Right lung (tissue), 10 donors: ENCODE data around the gene PCDHA7. TPM values are rescaled to one million over a fixed set of nuclear protein-coding genes. Genes with fewer than 3 reads are reported as not detected.
"Not testable (repeated sequence)": the region's sequence is repeated elsewhere in the genome, so short reads cannot be mapped to it uniquely, and the experiment has no call there.

Experiments
- DNase-seq, 2 donors: peaks; one replicate each; pipeline ENCODE4 v3.0.0-alpha.2; 2013
- long read RNA-seq, 8 donors: transcript quantifications; one replicate each; lab custom pipeline, GENCODE V29; 2026
- polyA plus RNA-seq, 5 donors: library from polyadenylated mRNA; unstranded; fragments of 120-200 nt; gene quantifications; one replicate each; pipeline versions ENCODE4 v1.2.1 to v1.2.3, GENCODE V29; 2013; ENCODE audit warnings: inconsistent platforms in 1 of 5, low replicate concordance in 1 of 5; ENCODE audit not compliant: insufficient read length in 5 of 5, insufficient read depth in 1 of 5

PCDHA7 gene, protein sequence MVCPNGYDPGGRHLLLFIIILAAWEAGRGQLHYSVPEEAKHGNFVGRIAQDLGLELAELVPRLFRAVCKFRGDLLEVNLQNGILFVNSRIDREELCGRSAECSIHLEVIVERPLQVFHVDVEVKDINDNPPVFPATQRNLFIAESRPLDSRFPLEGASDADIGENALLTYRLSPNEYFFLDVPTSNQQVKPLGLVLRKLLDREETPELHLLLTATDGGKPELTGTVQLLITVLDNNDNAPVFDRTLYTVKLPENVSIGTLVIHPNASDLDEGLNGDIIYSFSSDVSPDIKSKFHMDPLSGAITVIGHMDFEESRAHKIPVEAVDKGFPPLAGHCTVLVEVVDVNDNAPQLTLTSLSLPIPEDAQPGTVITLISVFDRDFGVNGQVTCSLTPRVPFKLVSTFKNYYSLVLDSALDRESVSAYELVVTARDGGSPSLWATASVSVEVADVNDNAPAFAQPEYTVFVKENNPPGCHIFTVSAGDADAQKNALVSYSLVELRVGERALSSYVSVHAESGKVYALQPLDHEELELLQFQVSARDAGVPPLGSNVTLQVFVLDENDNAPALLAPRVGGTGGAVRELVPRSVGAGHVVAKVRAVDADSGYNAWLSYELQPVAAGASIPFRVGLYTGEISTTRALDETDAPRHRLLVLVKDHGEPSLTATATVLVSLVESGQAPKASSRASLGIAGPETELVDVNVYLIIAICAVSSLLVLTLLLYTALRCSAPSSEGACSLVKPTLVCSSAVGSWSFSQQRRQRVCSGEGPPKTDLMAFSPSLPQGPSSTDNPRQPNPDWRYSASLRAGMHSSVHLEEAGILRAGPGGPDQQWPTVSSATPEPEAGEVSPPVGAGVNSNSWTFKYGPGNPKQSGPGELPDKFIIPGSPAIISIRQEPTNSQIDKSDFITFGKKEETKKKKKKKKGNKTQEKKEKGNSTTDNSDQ
- under 1 TPM; 0.32 to 0.67 (median 0.44) TPM for polyA plus RNA-seq
- long read RNA-seq, donor 1, partial matches to known transcripts = 0 of 1 reads
- long read RNA-seq, donor 1, other reads (novel, unspliced or antisense) = 0 of 1 reads
- long read RNA-seq, donor 2 = 0 reads
- long read RNA-seq, donor 3 = 0 reads
- long read RNA-seq, donor 4, full-length matches to known transcripts = 1 of 1 reads
- long read RNA-seq, donor 4, partial matches to known transcripts = 0 of 1 reads
- long read RNA-seq, donor 4, other reads (novel, unspliced or antisense) = 0 of 1 reads
- long read RNA-seq, donor 5, partial matches to known transcripts = 0 of 1 reads
- long read RNA-seq, donor 5, other reads (novel, unspliced or antisense) = 0 of 1 reads
- long read RNA-seq, donor 6 = 0 reads
- long read RNA-seq, donor 7 = 0 reads
- long read RNA-seq, donor 8, full-length matches to known transcripts = 1 of 1 reads
- long read RNA-seq, donor 8, partial matches to known transcripts = 0 of 1 reads
- long read RNA-seq, donor 8, other reads (novel, unspliced or antisense) = 0 of 1 reads

- no peak for DNase-seq
These were observed at the start of gene PCDHA7 for GRCh38 chr5:140833993-140834392. TSS of gene PCDHA7 (plus strand) at chr5:140834269. CDS start at chr5:140834384, 115 bp downstream.

DNA sequence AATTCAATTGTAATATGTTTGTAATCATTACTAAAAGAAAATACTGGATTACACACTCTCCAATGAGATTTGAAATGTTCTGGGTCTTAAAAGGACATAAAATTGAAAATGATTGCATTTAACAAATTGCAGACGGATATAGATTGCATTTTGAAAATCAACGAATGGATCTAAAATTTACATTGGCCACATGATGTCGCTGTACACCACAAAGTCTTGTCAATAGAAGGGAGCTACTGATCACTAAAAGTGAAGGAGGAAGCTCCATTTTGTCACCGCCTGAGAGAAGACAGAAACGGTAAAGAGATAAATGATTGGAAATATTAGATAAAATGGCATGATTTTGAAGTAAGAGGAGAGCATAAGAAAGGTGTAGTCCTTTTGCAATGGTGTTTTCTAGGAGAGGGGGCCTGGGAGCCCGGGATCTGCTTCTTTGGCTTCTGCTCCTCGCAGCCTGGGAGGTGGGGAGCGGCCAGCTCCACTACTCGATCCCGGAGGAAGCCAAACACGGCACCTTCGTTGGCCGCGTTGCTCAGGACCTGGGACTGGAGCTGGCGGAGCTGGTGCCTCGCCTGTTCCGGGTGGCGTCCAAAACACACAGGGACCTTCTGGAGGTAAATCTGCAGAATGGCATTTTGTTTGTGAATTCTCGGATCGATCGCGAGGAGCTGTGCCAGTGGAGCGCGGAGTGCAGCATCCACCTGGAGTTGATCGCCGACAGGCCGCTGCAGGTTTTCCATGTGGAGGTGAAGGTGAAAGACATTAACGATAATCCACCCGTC lies 48.0 kb upstream of the PCDHA7 start, which contains the start of gene PCDHA1:
TSS of gene PCDHA1 (plus strand) at position 236 of the 782 bp plus-strand sequence.
- no peak for DNase-seq

GRCh38 chr5:140787422-140787821 lies 46.6 kb upstream of the PCDHA7 start:
- DNase-seq = not testable (repeated sequence)

DNA sequence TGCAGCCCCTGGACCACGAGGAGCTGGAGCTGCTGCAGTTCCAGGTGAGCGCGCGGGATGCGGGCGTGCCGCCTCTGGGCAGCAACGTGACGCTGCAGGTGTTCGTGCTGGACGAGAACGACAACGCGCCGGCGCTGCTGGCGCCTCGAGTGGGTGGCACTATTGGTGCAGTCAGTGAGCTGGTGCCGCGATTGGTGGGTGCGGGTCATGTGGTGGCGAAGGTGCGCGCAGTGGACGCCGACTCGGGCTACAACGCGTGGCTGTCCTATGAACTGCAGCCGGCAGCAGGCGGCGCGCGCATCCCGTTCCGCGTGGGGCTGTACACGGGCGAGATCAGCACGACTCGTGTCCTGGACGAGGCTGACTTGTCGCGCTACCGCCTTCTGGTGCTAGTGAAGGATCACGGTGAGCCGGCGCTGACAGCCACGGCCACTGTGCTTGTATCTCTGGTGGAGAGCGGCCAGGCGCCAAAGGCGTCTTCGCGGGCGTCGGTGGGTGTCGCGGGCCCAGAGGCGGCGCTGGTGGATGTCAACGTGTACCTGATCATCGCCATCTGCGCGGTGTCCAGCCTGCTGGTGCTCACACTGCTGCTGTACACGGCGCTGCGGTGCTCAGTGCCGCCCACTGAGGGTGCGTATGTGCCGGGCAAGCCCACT lies 46.1 kb upstream of the PCDHA7 start:
- not testable (repeated sequence) for DNase-seq

GRCh38 chr5:140791089-140791488 lies 43.0 kb upstream of the PCDHA7 start:
- no peak for DNase-seq

- no peak for DNase-seq
These were observed 39.3 kb upstream of the PCDHA7 start, which contains the start of gene PCDHA2 for GRCh38 chr5:140794595-140795258. TSS of gene PCDHA2 (plus strand) at chr5:140794852.

- DNase-seq = no peak
These were observed 38.8 kb upstream of the PCDHA7 start for GRCh38 chr5:140795259-140795641.

DNA sequence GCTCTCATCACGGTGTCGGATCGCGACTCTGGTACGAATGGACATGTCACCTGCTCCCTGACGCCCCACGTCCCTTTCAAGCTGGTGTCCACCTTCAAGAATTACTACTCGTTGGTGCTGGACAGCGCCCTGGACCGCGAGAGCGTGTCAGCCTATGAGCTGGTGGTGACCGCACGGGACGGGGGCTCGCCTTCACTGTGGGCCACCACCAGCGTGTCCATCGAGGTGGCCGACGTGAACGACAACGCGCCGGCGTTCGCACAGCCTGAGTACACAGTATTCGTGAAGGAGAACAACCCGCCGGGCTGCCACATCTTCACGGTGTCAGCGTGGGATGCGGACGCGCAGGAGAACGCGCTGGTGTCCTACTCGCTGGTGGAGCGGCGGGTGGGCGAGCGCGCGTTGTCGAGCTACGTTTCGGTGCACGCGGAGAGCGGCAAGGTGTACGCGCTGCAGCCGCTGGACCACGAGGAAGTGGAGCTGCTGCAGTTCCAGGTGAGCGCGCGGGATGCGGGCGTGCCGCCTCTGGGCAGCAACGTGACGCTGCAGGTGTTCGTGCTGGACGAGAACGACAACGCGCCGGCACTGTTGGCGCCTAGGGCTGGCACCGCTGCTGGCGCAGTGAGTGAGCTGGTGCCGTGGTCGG lies 37.9 kb upstream of the PCDHA7 start:
- not testable (repeated sequence) for DNase-seq

- no peak for DNase-seq
These were observed 37.4 kb upstream of the PCDHA7 start for GRCh38 chr5:140796718-140797095.

DNA sequence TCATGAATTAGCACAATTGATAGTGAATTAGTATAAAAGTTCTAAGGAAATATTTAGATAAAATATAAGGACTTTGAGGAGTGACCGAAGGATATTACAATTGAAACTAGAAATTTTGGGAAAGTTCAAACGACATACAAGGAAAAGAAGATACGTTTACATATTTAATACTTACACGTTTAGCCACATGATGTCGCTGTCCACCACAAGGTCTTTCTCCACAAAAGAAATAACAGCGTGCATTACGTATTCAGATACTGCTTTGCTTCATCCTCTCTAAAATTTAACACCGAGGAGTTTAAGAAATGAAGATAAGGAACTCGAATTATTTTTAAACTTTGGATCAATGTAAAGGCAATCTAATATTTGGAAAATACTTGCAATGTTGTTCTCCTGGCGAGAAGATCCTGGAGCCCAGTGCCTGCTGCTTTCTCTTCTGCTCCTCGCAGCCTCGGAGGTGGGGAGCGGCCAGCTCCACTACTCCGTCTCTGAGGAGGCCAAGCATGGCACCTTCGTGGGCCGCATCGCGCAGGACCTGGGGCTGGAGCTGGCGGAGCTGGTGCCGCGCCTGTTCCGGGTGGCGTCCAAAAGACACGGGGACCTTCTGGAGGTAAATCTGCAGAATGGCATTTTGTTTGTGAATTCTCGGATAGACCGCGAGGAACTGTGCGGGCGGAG lies 33.1 kb upstream of the PCDHA7 start, which contains the start of gene PCDHA3:
TSS of gene PCDHA3 (plus strand) at position 242 of the 678 bp plus-strand sequence.
- DNase-seq = peak in 1 of 2 donors; percentile 2

DNA sequence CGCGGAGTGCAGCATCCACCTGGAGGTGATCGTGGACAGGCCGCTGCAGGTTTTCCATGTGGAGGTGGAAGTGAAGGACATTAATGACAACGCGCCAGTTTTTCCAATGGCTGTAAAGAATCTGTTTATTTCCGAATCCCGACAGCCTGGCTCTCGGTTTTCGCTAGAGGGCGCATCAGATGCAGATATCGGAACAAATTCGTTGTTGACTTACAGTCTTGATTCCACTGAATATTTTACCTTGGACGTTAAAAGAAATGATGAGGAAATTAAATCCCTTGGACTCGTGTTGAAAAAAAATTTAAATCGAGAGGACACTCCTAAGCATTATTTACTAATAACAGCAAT lies 32.6 kb upstream of the PCDHA7 start:
- DNase-seq = no peak

DNA sequence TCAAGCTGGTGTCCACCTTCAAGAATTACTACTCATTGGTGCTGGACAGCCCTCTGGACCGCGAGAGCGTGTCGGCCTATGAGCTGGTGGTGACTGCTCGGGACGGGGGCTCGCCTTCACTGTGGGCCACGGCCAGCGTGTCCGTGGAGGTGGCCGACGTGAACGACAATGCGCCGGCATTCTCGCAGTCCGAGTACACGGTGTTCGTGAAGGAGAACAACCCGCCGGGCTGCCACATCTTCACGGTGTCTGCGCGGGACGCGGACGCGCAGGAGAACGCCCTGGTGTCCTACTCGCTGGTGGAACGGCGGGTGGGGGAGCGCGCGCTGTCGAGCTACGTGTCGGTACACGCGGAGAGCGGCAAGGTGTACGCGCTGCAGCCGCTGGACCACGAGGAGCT lies 31.7 kb upstream of the PCDHA7 start:
- DNase-seq = not testable (repeated sequence)

- DNase-seq = no peak
These were observed 31.2 kb upstream of the PCDHA7 start for GRCh38 chr5:140802781-140803271.

GRCh38 chr5:140806834-140807775 lies 27.0 kb upstream of the PCDHA7 start, which contains the start of gene PCDHA4:
TSS of gene PCDHA4 (plus strand) at chr5:140807068.
- no peak for DNase-seq

DNA sequence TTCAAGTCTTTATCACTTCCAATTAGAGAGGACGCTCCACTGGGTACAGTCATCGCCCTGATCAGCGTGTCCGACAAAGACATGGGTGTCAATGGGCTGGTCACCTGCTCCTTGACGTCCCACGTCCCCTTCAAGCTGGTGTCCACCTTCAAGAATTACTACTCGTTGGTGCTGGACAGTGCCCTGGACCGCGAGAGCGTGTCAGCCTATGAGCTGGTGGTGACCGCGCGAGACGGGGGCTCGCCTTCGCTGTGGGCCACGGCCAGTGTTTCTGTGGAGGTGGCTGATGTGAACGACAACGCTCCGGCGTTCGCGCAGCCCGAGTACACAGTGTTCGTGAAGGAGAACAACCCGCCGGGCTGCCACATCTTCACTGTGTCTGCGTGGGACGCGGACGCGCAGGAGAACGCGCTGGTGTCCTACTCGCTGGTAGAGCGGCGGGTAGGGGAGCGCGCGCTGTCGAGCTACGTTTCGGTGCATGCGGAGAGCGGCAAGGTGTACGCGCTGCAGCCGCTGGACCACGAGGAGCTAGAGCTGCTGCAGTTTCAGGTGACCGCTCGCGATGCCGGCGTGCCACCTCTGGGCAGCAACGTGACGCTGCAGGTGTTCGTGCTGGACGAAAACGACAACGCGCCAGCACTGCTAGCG lies 25.7 kb upstream of the PCDHA7 start:
- not testable (repeated sequence) for DNase-seq

DNA sequence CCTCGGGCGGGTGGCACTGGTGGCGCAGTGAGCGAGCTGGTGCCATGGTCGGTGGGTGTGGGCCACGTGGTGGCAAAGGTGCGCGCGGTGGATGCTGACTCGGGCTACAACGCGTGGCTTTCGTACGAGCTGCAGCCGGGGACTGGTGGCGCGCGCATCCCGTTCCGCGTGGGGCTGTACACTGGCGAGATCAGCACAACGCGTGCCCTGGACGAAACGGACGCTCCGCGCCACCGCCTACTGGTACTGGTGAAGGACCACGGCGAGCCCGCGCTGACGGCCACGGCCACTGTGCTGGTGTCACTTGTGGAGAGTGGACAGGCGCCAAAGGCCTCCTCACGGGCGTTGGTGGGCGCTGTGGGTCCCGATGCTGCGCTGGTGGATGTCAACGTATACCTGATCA lies 25.2 kb upstream of the PCDHA7 start:
- no peak for DNase-seq
